Head of caudate nucleus (tissue), 42 donors: ENCODE data around the gene DACT2.

Experiments used
- DNase-seq, 42 donors: peaks; one replicate each; pipeline versions ENCODE4 v3.0.0 to v3.0.0-alpha.2; 2020 to 2021; ENCODE audit warnings: mixed read lengths in 7 of 42
- intact Hi-C: fragments of 100-400 bp; cut with DNase I; formaldehyde crosslinking; loops from one replicate; pipeline ENCODE4 v1.15.0; 2022

DACT2 gene

DNA sequence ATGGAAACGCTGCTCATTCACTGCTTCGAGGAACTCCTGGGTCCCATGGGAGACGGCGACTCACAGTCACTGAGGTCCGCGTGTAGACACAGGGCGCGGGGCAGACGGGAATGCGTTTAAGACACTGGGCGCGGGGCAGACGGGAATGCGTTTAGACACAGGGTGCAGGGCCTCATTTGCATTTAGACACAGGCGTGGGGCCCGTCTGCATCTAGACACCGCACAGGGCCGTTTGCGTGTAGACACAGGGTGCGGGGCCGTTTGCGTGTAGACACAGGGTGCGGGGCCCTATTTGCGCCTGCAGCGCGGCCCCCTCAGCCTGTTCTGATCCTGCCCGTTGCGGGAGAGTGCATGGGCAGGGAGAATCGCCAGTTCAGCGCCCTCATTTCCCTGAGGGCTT, 10.4 kb downstream of the DACT2 start:
- DNase-seq, result peak in 1 of 42 donors; percentile 34
- intact Hi-C loops, result no loop called here

DNA sequence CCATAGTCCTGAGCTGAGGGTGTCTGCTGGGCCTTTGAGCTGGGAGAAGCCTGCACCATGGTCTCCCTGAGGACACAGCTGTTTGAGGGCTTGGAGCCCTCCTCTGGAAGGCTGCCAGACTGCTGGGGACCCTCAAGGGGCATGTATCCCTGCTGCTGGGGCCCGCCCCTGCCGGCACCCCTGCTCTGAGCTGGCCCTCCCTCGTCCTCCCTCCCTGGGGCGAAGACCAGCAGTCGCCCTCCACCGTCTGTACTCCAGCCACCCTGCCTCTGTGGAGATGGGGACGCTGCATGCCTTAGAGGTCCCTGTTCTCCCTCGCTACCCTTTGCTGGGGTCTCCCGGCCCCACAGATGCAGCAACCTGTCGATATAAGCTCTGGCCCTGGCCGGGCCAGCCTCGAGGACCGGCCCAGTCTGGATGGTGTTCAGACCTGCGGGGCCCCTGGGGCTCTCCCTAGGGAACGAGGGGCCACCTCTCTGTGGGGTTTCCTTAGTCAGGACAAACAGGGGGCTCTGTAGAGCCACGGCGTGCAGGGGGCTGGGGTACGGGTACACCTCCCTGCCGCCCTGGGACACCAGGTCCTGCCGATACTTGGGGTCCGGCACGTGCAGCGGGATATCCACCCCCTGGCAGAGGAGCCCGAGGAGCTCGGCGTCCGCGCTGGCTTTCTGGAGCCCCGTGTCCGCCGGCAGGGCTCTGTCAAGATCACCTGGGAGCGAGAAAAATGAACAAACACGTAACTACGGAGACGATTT, 11.0 kb downstream of the DACT2 start:
- DNase-seq, result peak in 2 of 42 donors; percentile 25 to 33
- intact Hi-C loops, result no loop called here

DNA sequence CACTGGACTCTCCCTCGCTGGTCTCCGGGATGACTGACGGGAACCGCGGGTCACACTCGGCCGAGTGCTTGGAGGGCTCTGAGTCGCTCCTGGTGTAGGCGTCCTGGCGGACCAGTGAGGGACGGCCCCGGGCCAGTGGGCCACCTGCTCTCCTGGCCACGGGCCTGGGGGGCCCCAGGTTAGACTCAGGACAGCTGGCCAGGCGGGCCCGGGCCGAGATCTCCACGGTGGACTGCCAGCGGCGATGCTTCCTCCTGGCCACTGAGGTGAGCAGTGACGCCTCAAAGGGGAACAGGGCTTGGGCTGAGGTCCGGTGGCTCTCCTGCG, 11.9 kb downstream of the DACT2 start:
- intact Hi-C loops, result no loop called here
- DNase-seq, result no peak

DNA sequence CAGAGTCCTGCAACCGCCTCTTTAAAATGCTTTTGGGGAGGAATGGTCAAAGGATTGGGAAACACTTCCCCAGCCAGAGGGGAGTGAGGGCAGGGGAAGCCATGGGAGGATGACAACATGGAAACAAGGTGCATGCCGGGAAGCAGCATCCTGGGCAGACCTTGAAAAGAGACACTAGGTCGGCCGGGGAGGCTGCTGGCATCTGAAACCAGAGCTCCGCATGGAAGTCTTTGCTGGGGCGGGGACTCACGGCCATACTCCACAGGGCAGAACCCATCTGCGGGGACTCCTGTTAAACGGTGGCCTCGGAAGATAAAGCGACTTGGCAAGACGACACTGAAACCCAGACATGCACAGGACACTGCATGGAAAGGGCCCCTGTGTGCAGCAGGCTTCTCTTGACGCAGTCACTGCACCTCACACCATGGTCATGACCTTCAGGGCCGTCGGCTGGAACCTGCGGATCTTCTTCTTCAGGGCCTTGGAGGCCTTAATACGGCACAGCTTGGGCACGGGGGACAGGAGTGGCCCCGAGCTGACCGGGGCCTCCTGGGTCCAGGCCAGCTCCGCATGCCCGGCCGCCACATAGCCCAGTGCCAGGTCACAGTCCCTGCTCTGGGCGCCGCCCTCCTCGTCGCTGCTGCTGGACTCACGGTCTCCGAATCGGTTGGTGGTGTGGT, 12.4 kb downstream of the DACT2 start:
- DNase-seq, result peak in 2 of 42 donors; percentile 42 to 44

GRCh38 chr6:168305863-168306262, 13.7 kb downstream of the DACT2 start:
- intact Hi-C loops, result no loop called here
- DNase-seq, result peak in 31 of 42 donors; percentile 37 to 90 (median 67)

More for the DNA sequence above, 12.4 kb downstream of the DACT2 start:
- intact Hi-C loops, result no loop called here

- peak in 5 of 42 donors; percentile 29 to 56 (median 48) for DNase-seq
- intact Hi-C loops, result no loop called here
Observed at GRCh38 chr6:168305096-168305749, 14.4 kb downstream of the DACT2 start.

- DNase-seq, result peak in 2 of 42 donors; percentile 31 to 33
- intact Hi-C loops, result no loop called here
Observed at GRCh38 chr6:168304752-168305015, 14.9 kb downstream of the DACT2 start.

DNA sequence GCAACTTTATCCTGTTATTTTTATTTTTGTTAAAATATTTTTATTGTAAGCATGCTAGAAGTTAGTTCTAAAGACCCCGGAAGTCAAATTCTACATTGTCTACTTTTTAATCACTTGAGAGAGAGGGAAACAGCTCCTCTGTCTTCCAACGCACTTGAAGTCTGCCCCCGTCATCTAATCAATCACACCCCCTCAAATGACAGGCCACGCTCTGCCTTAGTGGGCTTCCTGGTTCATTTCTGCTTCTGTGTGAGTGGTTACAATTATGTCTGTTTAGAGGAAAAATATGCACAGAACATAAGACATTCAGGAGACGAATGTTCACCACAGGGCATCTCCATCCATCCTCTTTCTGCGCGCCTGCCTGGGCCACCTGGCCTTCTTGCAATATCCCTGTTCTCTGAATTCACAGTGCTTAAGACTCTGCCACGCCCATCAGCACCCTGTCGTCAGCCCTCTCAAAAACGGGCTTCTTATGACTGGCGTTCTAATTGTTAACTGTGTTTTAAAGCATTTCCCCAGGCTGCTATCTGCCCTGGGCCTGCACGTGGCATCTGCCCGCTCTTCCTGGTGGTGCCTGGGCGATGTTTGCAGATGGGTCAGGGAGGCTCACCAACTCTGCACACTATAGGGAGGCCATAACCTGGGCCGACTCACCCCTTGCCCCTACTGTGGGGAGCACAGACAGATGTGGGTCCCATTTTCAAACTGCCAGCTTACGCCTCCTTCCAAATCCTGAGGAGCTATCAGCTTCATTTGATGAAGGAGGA, 15.4 kb downstream of the DACT2 start:
- peak in 13 of 42 donors; percentile 4 to 77 (median 62) for DNase-seq
- intact Hi-C loops, result no loop called here

- DNase-seq, result peak in 3 of 42 donors; percentile 5 to 44 (median 30)
- intact Hi-C loops, result no loop called here
Observed at GRCh38 chr6:168302534-168302933, 17.0 kb downstream of the DACT2 start.

DNA sequence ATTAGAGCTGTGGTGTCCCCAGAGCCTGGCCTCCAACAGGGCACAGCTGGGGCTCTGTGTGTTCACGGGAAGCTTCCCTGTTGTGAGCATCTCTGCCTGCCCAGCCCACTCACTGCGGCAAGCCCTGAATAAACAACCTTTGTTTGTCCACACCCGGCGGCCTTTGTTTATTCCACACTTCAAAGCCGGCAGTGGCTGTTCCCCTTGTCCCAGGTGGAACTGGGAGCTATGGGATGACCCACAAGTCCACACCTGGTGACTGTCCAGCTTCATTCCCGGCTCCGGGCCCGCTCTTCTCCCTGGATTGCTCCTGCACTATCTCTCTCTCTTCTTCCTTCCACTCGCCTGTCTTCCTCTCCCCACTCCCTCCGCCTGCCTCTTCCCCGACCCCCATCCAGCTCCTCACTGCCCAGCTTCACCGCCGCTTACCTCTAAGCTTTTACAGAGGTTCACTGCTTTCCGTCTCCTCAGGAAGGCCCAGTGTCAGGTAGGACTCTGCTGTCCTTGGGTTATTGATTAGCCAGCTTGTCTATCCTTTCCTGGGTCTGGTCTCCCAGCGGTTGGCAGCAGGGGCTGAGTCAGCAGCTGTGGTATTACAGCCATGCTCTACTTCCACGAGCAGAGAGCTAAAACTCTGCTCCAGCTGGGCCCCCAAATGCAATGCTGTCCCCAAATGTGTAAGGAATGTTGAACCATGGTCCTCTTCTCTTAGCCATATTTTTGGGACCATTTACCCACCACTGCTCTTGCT, 17.8 kb downstream of the DACT2 start:
- intact Hi-C loops, result no loop called here
- peak in 5 of 42 donors; percentile 12 to 42 (median 35) for DNase-seq

GRCh38 chr6:168300975-168301647, 18.5 kb downstream of the DACT2 start:
- intact Hi-C loops, result no loop called here
- DNase-seq, result peak in 4 of 42 donors; percentile 6 to 39 (median 12)

GRCh38 chr6:168299541-168300511, 19.8 kb downstream of the DACT2 start:
- intact Hi-C loops, result no loop called here
- peak in 14 of 42 donors; percentile 2 to 55 (median 36) for DNase-seq

- intact Hi-C loops, result no loop called here
- DNase-seq, result peak in 5 of 42 donors; percentile 1 to 34 (median 8)
Observed at GRCh38 chr6:168297643-168298042, 21.9 kb downstream of the DACT2 start.

GRCh38 chr6:168294901-168295300, 24.7 kb downstream of the DACT2 start:
- peak in 24 of 42 donors; percentile 33 to 81 (median 59) for DNase-seq
- intact Hi-C loops, result no loop called here

DNA sequence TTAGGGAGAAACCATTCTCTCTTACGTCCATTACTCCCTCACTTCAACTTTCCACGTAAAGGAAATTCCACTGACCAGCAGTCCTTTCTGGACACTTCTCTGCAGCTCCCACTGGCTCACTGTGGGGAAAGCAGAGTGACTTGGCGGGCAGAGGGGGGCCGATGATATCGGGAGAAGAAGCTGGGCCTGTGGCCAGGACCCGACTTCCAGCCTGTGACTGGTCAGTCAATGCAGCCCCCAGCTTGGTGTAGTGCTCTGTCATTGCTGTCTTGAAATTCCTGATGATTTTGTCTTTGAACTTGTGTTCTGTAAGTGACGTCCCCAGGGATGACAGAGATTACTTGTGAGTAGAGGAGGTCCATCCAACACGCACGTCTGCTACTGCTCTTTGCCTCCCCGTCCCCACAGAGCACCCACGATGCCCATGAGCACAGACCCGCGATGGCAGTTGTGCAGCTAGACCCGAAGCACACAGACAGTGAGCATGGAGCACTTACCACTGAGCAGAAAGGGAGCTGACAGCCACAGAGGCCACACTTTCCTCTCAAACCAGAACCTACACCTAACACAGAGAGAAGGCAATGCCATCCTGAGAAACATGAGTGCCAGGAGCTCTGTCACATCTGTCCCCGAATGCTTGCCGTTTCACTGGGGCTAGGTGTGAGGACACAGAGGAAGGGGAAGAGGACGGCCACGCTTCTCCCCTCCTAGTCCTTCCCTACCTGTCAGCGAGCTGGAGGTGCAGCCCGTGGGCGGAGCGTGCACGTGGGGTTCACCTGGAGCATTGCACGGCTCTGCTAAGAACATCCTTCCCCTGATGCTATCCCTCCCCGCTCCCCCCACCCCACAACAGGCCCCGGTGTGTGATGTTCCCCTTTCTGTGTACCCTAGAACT, 25.7 kb downstream of the DACT2 start:
- DNase-seq, result peak in 13 of 42 donors; percentile 16 to 60 (median 49)
- intact Hi-C loops, result no loop called here

DNA sequence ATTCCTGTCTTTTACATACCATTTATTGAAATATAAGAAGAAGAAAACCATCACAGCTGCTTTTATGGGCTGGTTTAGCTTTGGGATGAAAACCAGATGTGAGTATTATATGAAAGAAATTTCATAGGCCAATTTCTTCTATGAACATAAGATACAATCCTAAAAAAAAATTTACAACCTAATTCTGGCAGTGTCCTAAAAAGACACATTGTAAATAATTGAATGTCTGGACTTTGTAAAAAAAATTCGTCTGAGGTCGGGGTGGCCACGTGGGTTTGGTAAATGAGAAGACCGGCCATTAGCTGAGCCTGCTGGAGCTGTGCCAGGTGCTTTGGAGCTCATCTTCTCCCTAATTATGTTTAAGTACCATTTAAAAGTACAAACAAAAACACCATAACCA, 26.8 kb downstream of the DACT2 start:
- peak in 5 of 42 donors; percentile 7 to 49 (median 23) for DNase-seq
- intact Hi-C loops, result no loop called here
